Measurements from ENCODE around the gene KCNH1.
"Not testable (repeated sequence)": the region's sequence is repeated elsewhere in the genome, so short reads cannot be mapped to it uniquely, and the experiment has no call there.

Gene KCNH1

GRCh38 chr1:211036381-211037060 is 97.4 kb downstream of the KCNH1 start:
- H3K4me1 ChIP-seq (ENCODE audit: control insufficient read depth in 1 of 2, insufficient read depth in 2 of 2, low read length in 2 of 2) = no peaks in the 10 kb centered on the region
- no peak overlapping the region for H3K27ac ChIP-seq (ENCODE audit: low read length)
- no peaks in the 10 kb centered on the region for H3K9me3 ChIP-seq (ENCODE audit: control insufficient read depth in 1 of 2, low read length in 2 of 2)
- no peaks in the 10 kb centered on the region for H3K27me3 ChIP-seq (ENCODE audit: low read depth, low read length)
- H3K36me3 ChIP-seq (ENCODE audit: control insufficient read depth in 1 of 2, insufficient read depth in 2 of 2, low read length in 2 of 2) = no peaks in the 10 kb centered on the region
- no peak overlapping the region for H3K4me3 ChIP-seq (ENCODE audit: low read depth in 1 of 2, low read length in 2 of 2)

GRCh38 chr1:211035821-211036380 is 98.0 kb downstream of the KCNH1 start:
- Histone ChIP-seq H3K4me3 (ENCODE audit: low read depth in 1 of 2, low read length in 2 of 2) (no peak overlapping the region), H3K36me3 (ENCODE audit: control insufficient read depth in 1 of 2, insufficient read depth in 2 of 2, low read length in 2 of 2) (no peaks in the 10 kb centered on the region), H3K27ac (ENCODE audit: low read length) (no peak overlapping the region), H3K9me3 (ENCODE audit: control insufficient read depth in 1 of 2, low read length in 2 of 2) (no peaks in the 10 kb centered on the region), H3K4me1 (ENCODE audit: control insufficient read depth in 1 of 2, insufficient read depth in 2 of 2, low read length in 2 of 2) (no peaks in the 10 kb centered on the region), H3K27me3 (ENCODE audit: low read depth, low read length) (no peaks in the 10 kb centered on the region)

GRCh38 chr1:211033921-211034525 is 99.9 kb downstream of the KCNH1 start:
- Histone ChIP-seq H3K27ac (ENCODE audit: low read length) (no peak overlapping the region), H3K9me3 (ENCODE audit: control insufficient read depth in 1 of 2, low read length in 2 of 2) (no peaks in the 10 kb centered on the region), H3K36me3 (ENCODE audit: control insufficient read depth in 1 of 2, insufficient read depth in 2 of 2, low read length in 2 of 2) (no peaks in the 10 kb centered on the region), H3K4me1 (ENCODE audit: control insufficient read depth in 1 of 2, insufficient read depth in 2 of 2, low read length in 2 of 2) (no peaks in the 10 kb centered on the region), H3K27me3 (ENCODE audit: low read depth, low read length) (no peaks in the 10 kb centered on the region), H3K4me3 (ENCODE audit: low read depth in 1 of 2, low read length in 2 of 2) (no peak overlapping the region)

GRCh38 chr1:211024901-211025300 is 109.0 kb downstream of the KCNH1 start:
- no peaks in the 10 kb centered on the region for H3K4me1 ChIP-seq (ENCODE audit: control insufficient read depth in 1 of 2, insufficient read depth in 2 of 2, low read length in 2 of 2)
- H3K27ac ChIP-seq (ENCODE audit: low read length) = no peak overlapping the region
- no peak overlapping the region for H3K4me3 ChIP-seq (ENCODE audit: low read depth in 1 of 2, low read length in 2 of 2)
- H3K27me3 ChIP-seq (ENCODE audit: low read depth, low read length) = no peaks in the 10 kb centered on the region
- H3K9me3 ChIP-seq (ENCODE audit: control insufficient read depth in 1 of 2, low read length in 2 of 2) = no peaks in the 10 kb centered on the region
- no peaks in the 10 kb centered on the region for H3K36me3 ChIP-seq (ENCODE audit: control insufficient read depth in 1 of 2, insufficient read depth in 2 of 2, low read length in 2 of 2)

GRCh38 chr1:211019266-211019665 is 114.7 kb downstream of the KCNH1 start:
- H3K27ac ChIP-seq (ENCODE audit: low read length) = no peak overlapping the region
- H3K4me3 ChIP-seq (ENCODE audit: low read depth in 1 of 2, low read length in 2 of 2) = no peak overlapping the region
- H3K36me3 ChIP-seq (ENCODE audit: control insufficient read depth in 1 of 2, insufficient read depth in 2 of 2, low read length in 2 of 2) = no peaks in the 10 kb centered on the region
- H3K4me1 ChIP-seq (ENCODE audit: control insufficient read depth in 1 of 2, insufficient read depth in 2 of 2, low read length in 2 of 2) = no peaks in the 10 kb centered on the region
- no peaks in the 10 kb centered on the region for H3K27me3 ChIP-seq (ENCODE audit: low read depth, low read length)
- no peaks in the 10 kb centered on the region for H3K9me3 ChIP-seq (ENCODE audit: control insufficient read depth in 1 of 2, low read length in 2 of 2)

- H3K36me3 ChIP-seq (ENCODE audit: control insufficient read depth in 1 of 2, insufficient read depth in 2 of 2, low read length in 2 of 2) = no peaks in the 10 kb centered on the region
- no peak overlapping the region for H3K27ac ChIP-seq (ENCODE audit: low read length)
- no peaks in the 10 kb centered on the region for H3K9me3 ChIP-seq (ENCODE audit: control insufficient read depth in 1 of 2, low read length in 2 of 2)
These were observed 115.3 kb downstream of the KCNH1 start for GRCh38 chr1:211018690-211019089.

GRCh38 chr1:211017075-211017718 is 116.8 kb downstream of the KCNH1 start:
- no peaks in the 10 kb centered on the region for H3K9me3 ChIP-seq (ENCODE audit: control insufficient read depth in 1 of 2, low read length in 2 of 2)
- H3K36me3 ChIP-seq (ENCODE audit: control insufficient read depth in 1 of 2, insufficient read depth in 2 of 2, low read length in 2 of 2) = no peaks in the 10 kb centered on the region
- no peaks in the 10 kb centered on the region for H3K4me1 ChIP-seq (ENCODE audit: control insufficient read depth in 1 of 2, insufficient read depth in 2 of 2, low read length in 2 of 2)
- H3K27ac ChIP-seq (ENCODE audit: low read length) = no peak overlapping the region
- H3K27me3 ChIP-seq (ENCODE audit: low read depth, low read length) = no peaks in the 10 kb centered on the region
- no peak overlapping the region for H3K4me3 ChIP-seq (ENCODE audit: low read depth in 1 of 2, low read length in 2 of 2)

More at GRCh38 chr1:211018690-211019089, 115.3 kb downstream of the KCNH1 start:
- no peaks in the 10 kb centered on the region for H3K27me3 ChIP-seq (ENCODE audit: low read depth, low read length)
- H3K4me3 ChIP-seq (ENCODE audit: low read depth in 1 of 2, low read length in 2 of 2) = no peak overlapping the region
- no peaks in the 10 kb centered on the region for H3K4me1 ChIP-seq (ENCODE audit: control insufficient read depth in 1 of 2, insufficient read depth in 2 of 2, low read length in 2 of 2)

- Histone ChIP-seq H3K36me3 (ENCODE audit: control insufficient read depth in 1 of 2, insufficient read depth in 2 of 2, low read length in 2 of 2) (no peaks in the 10 kb centered on the region), H3K27ac (ENCODE audit: low read length) (no peak overlapping the region), H3K9me3 (ENCODE audit: control insufficient read depth in 1 of 2, low read length in 2 of 2) (no peaks in the 10 kb centered on the region), H3K4me3 (ENCODE audit: low read depth in 1 of 2, low read length in 2 of 2) (no peak overlapping the region), H3K4me1 (ENCODE audit: control insufficient read depth in 1 of 2, insufficient read depth in 2 of 2, low read length in 2 of 2) (no peaks in the 10 kb centered on the region), H3K27me3 (ENCODE audit: low read depth, low read length) (no peaks in the 10 kb centered on the region)
These were observed 119.7 kb downstream of the KCNH1 start for GRCh38 chr1:211014275-211014674.

- no peaks in the 10 kb centered on the region for H3K36me3 ChIP-seq (ENCODE audit: control insufficient read depth in 1 of 2, insufficient read depth in 2 of 2, low read length in 2 of 2)
- no peak overlapping the region for H3K4me3 ChIP-seq (ENCODE audit: low read depth in 1 of 2, low read length in 2 of 2)
- no peaks in the 10 kb centered on the region for H3K27me3 ChIP-seq (ENCODE audit: low read depth, low read length)
- H3K9me3 ChIP-seq (ENCODE audit: control insufficient read depth in 1 of 2, low read length in 2 of 2) = no peaks in the 10 kb centered on the region
- H3K27ac ChIP-seq (ENCODE audit: low read length) = no peak overlapping the region
- no peaks in the 10 kb centered on the region for H3K4me1 ChIP-seq (ENCODE audit: control insufficient read depth in 1 of 2, insufficient read depth in 2 of 2, low read length in 2 of 2)
These were observed 120.4 kb downstream of the KCNH1 start for GRCh38 chr1:211013346-211014240.

GRCh38 chr1:211011128-211011527 is 122.8 kb downstream of the KCNH1 start:
- not testable (repeated sequence) for H3K27me3 ChIP-seq (ENCODE audit: low read depth, low read length); H3K4me1 ChIP-seq (ENCODE audit: control insufficient read depth in 1 of 2, insufficient read depth in 2 of 2, low read length in 2 of 2); H3K4me3 ChIP-seq (ENCODE audit: low read depth in 1 of 2, low read length in 2 of 2); H3K9me3 ChIP-seq (ENCODE audit: control insufficient read depth in 1 of 2, low read length in 2 of 2); H3K36me3 ChIP-seq (ENCODE audit: control insufficient read depth in 1 of 2, insufficient read depth in 2 of 2, low read length in 2 of 2); H3K27ac ChIP-seq (ENCODE audit: low read length)

- no peak overlapping the region for H3K27ac ChIP-seq (ENCODE audit: low read length)
- H3K9me3 ChIP-seq (ENCODE audit: control insufficient read depth in 1 of 2, low read length in 2 of 2) = no peaks in the 10 kb centered on the region
- H3K4me1 ChIP-seq (ENCODE audit: control insufficient read depth in 1 of 2, insufficient read depth in 2 of 2, low read length in 2 of 2) = no peaks in the 10 kb centered on the region
- no peaks in the 10 kb centered on the region for H3K27me3 ChIP-seq (ENCODE audit: low read depth, low read length)
- H3K4me3 ChIP-seq (ENCODE audit: low read depth in 1 of 2, low read length in 2 of 2) = no peak overlapping the region
- H3K36me3 ChIP-seq (ENCODE audit: control insufficient read depth in 1 of 2, insufficient read depth in 2 of 2, low read length in 2 of 2) = no peaks in the 10 kb centered on the region
These were observed 124.0 kb downstream of the KCNH1 start for GRCh38 chr1:211009944-211010343.

Data from muscle layer of duodenum (tissue), 2 donors.